Left colon (tissue), 2 donors: ENCODE measurements around the gene LIN54. TPM values are rescaled to one million over a fixed set of nuclear protein-coding genes. Genes with fewer than 3 reads are reported as not detected.

Experiments
- total RNA-seq, 2 donors: library from RNA; stranded (reverse); fragmentation: NEBNext Ultra II Directional; extraction: Animal tissue kit (Norgen Biotek cat#: 25700); gene quantifications; one replicate each; pipeline ENCODE4 v1.2.1, GENCODE V29; 2021
- donor health status: DM: no; HTN: no; CAD: no.
- donor health status: DM: yes; HTN: yes; CAD: no.

The LIN54 gene
- total RNA-seq, 2 donors from 2014 or later: 13.5 to 15.6 TPM

Other genes starting within 250 kb of the LIN54 start
- gene SCD5, start 212.0 kb downstream of the LIN54 start, total RNA-seq: 1 to 10 TPM in 1 of 2 donors, under 1 TPM in 1; 0.98 to 3.2 TPM
- gene SEC31A, start 119.7 kb downstream of the LIN54 start, total RNA-seq: 100 to 1,000 TPM; 172 to 176 TPM
- gene THAP9, start 110.1 kb downstream of the LIN54 start, total RNA-seq: 1 to 10 TPM; 2.4 to 2.5 TPM
- 10 to 100 TPM; 22.9 to 23.7 TPM for gene COPS4, start 24.4 kb upstream of the LIN54 start, total RNA-seq
- 1,000 to 10,000 TPM in 1 of 2 donors, 100 to 1,000 TPM in 1; 955 to 1,006 TPM for gene PLAC8, start 103.9 kb upstream of the LIN54 start, total RNA-seq